SK-N-SH (cell line): ENCODE measurements around the gene PFDN5. TPM values are rescaled to one million over a fixed set of nuclear protein-coding genes. Genes with fewer than 3 reads are reported as not detected.

Source experiments
- CTCF ChIA-PET: fragments of 300-600, 350-600 bp; formaldehyde crosslinking; extraction: SDS; loops from one replicate; lab custom pipeline; 2021; lab: Yijun Ruan, JAX
- POLR2A ChIA-PET: fragments of 350-600 bp; sonication (Branson Sonifier 250); formaldehyde crosslinking; extraction: SDS; loops from one replicate; lab custom pipeline; 2020; ENCODE audit warnings: antibody characterized with exemption, inconsistent platforms; lab: Yijun Ruan, JAX
- DNase-seq: peaks from one replicate; pipeline ENCODE4 v3.0.0; 2012
- H2AFZ ChIP-seq: fragments of 200-600 bp; sonication (generic); 2 replicates; pipeline ENCODE4 v1.8.1; 2016; ENCODE audit warnings: antibody characterized with exemption, mild to moderate bottlenecking, low read depth
- H3F3A ChIP-seq: fragments of 200-600 bp; sonication (generic); replicated peaks from 2 replicates; pipeline ENCODE3; 2016; ENCODE audit warnings: antibody characterized with exemption, mild to moderate bottlenecking; ENCODE audit not compliant: insufficient read depth
- H3K27ac ChIP-seq, 2 experiments: fragments of 200-500 bp in 1 of 2; fragments of 200-600 bp in 1 of 2; sonication (Bioruptor generic) in 1 of 2; sonication (generic), shearing (Covaris generic) in 1 of 2; 2 replicates each; pipeline versions ENCODE4 v1.5.1 to v1.6.1; 2014 to 2016; ENCODE audit warnings: low read depth in 2 of 2, inconsistent platforms in 1 of 2, low read length in 1 of 2, mild to moderate bottlenecking in 1 of 2, mixed read lengths in 1 of 2
- H3K27me3 ChIP-seq: fragments of 200-600 bp; sonication (generic), shearing (Covaris generic); 2 replicates; pipeline ENCODE4 v1.6.1; 2016; ENCODE audit warnings: mixed run types; ENCODE audit not compliant: insufficient read depth
- H3K36me3 ChIP-seq, 2 experiments: fragments of 200-500 bp in 1 of 2; fragments of 200-600 bp in 1 of 2; sonication (Bioruptor generic) in 1 of 2; sonication (generic) in 1 of 2; replicated peaks in 1 of 2; 2 replicates each; pipeline versions ENCODE3 to v1.5.1; 2014 to 2016; ENCODE audit warnings: low read length in 1 of 2, mild to moderate bottlenecking in 1 of 2; ENCODE audit not compliant: insufficient read depth in 2 of 2, control insufficient read depth in 1 of 2
- H3K4me1 ChIP-seq, 2 experiments: fragments of 200-500 bp in 1 of 2; fragments of 200-600 bp in 1 of 2; sonication (Bioruptor generic) in 1 of 2; sonication (generic), shearing (Covaris generic) in 1 of 2; 2 replicates each; pipeline versions ENCODE4 v1.5.1 to v1.6.1; 2014 to 2016; ENCODE audit warnings: low read depth in 1 of 2, low read length in 1 of 2, mixed run types in 1 of 2; ENCODE audit not compliant: insufficient read depth in 2 of 2, control insufficient read depth in 1 of 2
- H3K4me2 ChIP-seq: fragments of 200-600 bp; sonication (generic), shearing (Covaris generic); 2 replicates; pipeline ENCODE4 v1.6.1; 2017; ENCODE audit warnings: mixed run types
- H3K4me3 ChIP-seq, 2 experiments: fragments of 200-500 bp in 1 of 2; fragments of 200-600 bp in 1 of 2; sonication (Bioruptor generic) in 1 of 2; sonication (generic), shearing (Covaris generic) in 1 of 2; 2 replicates each; pipeline versions ENCODE4 v1.5.1 to v1.8.1; 2014 to 2016; ENCODE audit warnings: low read depth in 2 of 2, inconsistent platforms in 1 of 2, low read length in 1 of 2, mild to moderate bottlenecking in 1 of 2, mixed read lengths in 1 of 2, moderate library complexity in 1 of 2
- H3K79me2 ChIP-seq: fragments of 200-600 bp; sonication (generic); 2 replicates; pipeline ENCODE4 v1.8.1; 2017; ENCODE audit warnings: mild to moderate bottlenecking; ENCODE audit not compliant: insufficient read depth
- H3K9ac ChIP-seq: fragments of 200-600 bp; sonication (generic); 2 replicates; pipeline ENCODE4 v1.6.1; 2017; ENCODE audit warnings: mixed run types
- H3K9me2 ChIP-seq: fragments of 200-600 bp; sonication (generic); 2 replicates; pipeline ENCODE4 v1.6.1; 2017; ENCODE audit warnings: mixed run types
- H3K9me3 ChIP-seq: fragments of 200-600 bp; sonication (generic); 2 replicates; pipeline ENCODE4 v1.6.1; 2017; ENCODE audit warnings: mixed run types, mild to moderate bottlenecking, moderate library complexity
- H4K20me1 ChIP-seq: fragments of 200-600 bp; sonication (generic); 2 replicates; pipeline ENCODE4 v1.6.1; 2017; ENCODE audit warnings: mild to moderate bottlenecking, mixed run types; ENCODE audit not compliant: insufficient read depth
- CHD2 ChIP-seq: fragments of 150-350 bp; IDR thresholded peaks from 2 replicates; pipeline ENCODE4 v1.6.1; 2018; ENCODE audit warnings: low read length; ENCODE audit not compliant: partially characterized antibody
- FOSL2 ChIP-seq: IDR thresholded peaks from 2 replicates; pipeline ENCODE4 v1.4.0; 2012; ENCODE audit warnings: low read depth, mild to moderate bottlenecking, moderate library complexity, borderline replicate concordance
- FOXM1 ChIP-seq: IDR thresholded peaks from 2 replicates; pipeline ENCODE4 v1.4.0; 2012; ENCODE audit warnings: low read depth, mild to moderate bottlenecking
- GATA2 ChIP-seq: sonication (generic); formaldehyde crosslinking; IDR thresholded peaks from 2 replicates; pipeline ENCODE4 v1.5.0; 2020; ENCODE audit warnings: mild to moderate bottlenecking, missing genetic modification reagents
- IRF3 ChIP-seq: fragments of 150-350 bp; IDR thresholded peaks from 2 replicates; pipeline ENCODE4 v1.6.1; 2016; ENCODE audit warnings: mild to moderate bottlenecking, low read depth, low read length
- JUND ChIP-seq: IDR thresholded peaks from 2 replicates; pipeline ENCODE4 v1.4.0; 2012
- MAX ChIP-seq: IDR thresholded peaks from 2 replicates; pipeline ENCODE4 v1.4.0; 2012; ENCODE audit warnings: low read depth
- POLR2AphosphoS5 ChIP-seq: IDR thresholded peaks from 2 replicates; pipeline ENCODE4 v1.6.1; 2012; ENCODE audit warnings: low read depth, low read length
- REST ChIP-seq: IDR thresholded peaks from 2 replicates; pipeline ENCODE4 v1.6.1; 2012; ENCODE audit warnings: mild to moderate bottlenecking, low read depth, low read length, moderate library complexity
- USF2 ChIP-seq: fragments of 150-350 bp; IDR thresholded peaks from 2 replicates; pipeline ENCODE4 v1.6.1; 2017; ENCODE audit warnings: antibody characterized with exemption, low read length, low read depth, borderline replicate concordance
- WGBS: methylation state at CpG from one replicate; pipeline ENCODE4 v1.1.6; 2017; ENCODE audit warnings: low lambda C conversion rate; 5-methylcytosine and 5-hydroxymethylcytosine counted together
- polyA plus RNA-seq, 3 experiments: library from polyadenylated mRNA; depleted of rRNA; stranded (reverse); fragments of >200 nt; gene quantifications; 2 replicates each; pipeline ENCODE4 v1.2.3, GENCODE V29; 2012

The PFDN5 gene
- polyA plus RNA-seq, 1 of the 3 experiments (the other 2 are of a cell fraction) = 1,198 TPM

GRCh38 chr12:53279283-53279869 lies 16.0 kb upstream of the PFDN5 start:
- DNase-seq = no peak
- Histone ChIP-seq H3K4me1 (no peaks in the 10 kb centered on the region), H3K9ac (no peak overlapping the region), H3K4me3 (no peak overlapping the region), H3K27ac (no peak overlapping the region), H3K79me2 (0 out of 2 replicates have a peak, but pooled peaks cover 5% of the 10 kb centered on the region), H4K20me1 (no peaks in the 10 kb centered on the region), H3K27me3 (no peaks in the 10 kb centered on the region)
- CTCF ChIA-PET = interaction anchor here (1.5 to 3.0 kb wide), 9 partner anchors 7 to 120 kb away, joined by 3 to 16 read pairs (median 9); partner anchors contain the start of genes AAAS and ESPL1
- no peak for TF ChIP-seq CHD2
- no peak for TF ChIP-seq MAX
- no peak for TF ChIP-seq JUND
- TF ChIP-seq, all 33 proteins: peak for 0
- Histone ChIP-seq H3F3A (no peaks in the 10 kb centered on the region), H3K36me3 (peaks cover 8 to 19% of the 10 kb centered on the region in 2 experiments), H3K9me3 (no peaks in the 10 kb centered on the region), H2AFZ (no peak overlapping the region), H3K4me2 (no peak overlapping the region), H3K9me2 (no peaks in the 10 kb centered on the region)
- WGBS = 70% methylated on average over 2 of the region's 3 CpGs
- POLR2A ChIA-PET = no interaction called here

DNA sequence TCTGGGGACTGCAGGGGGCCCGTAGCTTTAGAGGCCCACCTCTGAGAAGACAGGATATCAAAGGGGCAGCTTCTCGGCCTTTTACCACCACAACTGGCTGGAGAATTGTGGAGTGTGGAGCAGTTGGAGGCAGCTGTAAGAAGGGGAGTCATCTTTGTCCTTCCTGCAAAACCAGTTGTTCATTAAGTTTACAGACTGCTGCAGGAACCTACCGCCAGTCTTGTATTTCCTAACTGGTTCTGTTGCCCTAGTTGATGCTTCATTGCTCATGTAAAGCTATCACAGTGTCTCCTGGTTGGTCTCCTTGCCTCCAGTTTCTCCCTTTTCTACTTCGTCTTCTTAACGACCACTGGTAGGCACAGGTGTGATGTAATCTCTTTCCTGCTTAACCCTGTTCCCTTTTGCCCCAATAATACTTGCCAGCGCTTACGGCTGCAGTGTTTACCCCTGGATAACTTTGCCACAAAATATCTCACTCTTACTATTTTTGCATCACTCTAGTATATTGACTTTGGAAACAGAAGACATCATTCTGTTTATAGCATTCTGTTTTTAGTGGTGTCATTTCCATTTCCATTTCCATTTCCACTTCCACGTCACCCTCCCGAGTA lies 15.3 kb upstream of the PFDN5 start:
- DNase-seq = no peak
- H3K4me3 ChIP-seq = no peak overlapping the region
- H3K4me1 ChIP-seq = no peaks in the 10 kb centered on the region
- CTCF ChIA-PET = interaction anchor here (1.5 to 3.0 kb wide), 7 partner anchors 8 to 121 kb away, joined by 3 to 16 read pairs (median 10); partner anchors contain the start of genes AAAS and ESPL1
- no peaks in the 10 kb centered on the region for H3K9me2 ChIP-seq
- 0 out of 2 replicates have a peak, but pooled peaks cover 5% of the 10 kb centered on the region for H3K79me2 ChIP-seq
- WGBS = 96% methylated on average over 8 of the region's 9 CpGs
- no peaks in the 10 kb centered on the region for H3F3A ChIP-seq
- H2AFZ ChIP-seq = no peak overlapping the region
- no peak overlapping the region for H3K9ac ChIP-seq
- H3K36me3 ChIP-seq = peaks cover 8 to 19% of the 10 kb centered on the region in 2 experiments
- no peak overlapping the region for H3K4me2 ChIP-seq
- no peaks in the 10 kb centered on the region for H3K9me3 ChIP-seq
- POLR2A ChIA-PET = no interaction called here
- no peaks in the 10 kb centered on the region for H3K27me3 ChIP-seq
- no peaks in the 10 kb centered on the region for H4K20me1 ChIP-seq
- H3K27ac ChIP-seq = no peak overlapping the region
- TF ChIP-seq USF2 (no peak), POLR2AphosphoS5 (no peak), IRF3 (no peak)

- Histone ChIP-seq H3K4me3 (no peak overlapping the region), H3K27me3 (no peaks in the 10 kb centered on the region), H3K9ac (no peak overlapping the region), H3K9me2 (no peaks in the 10 kb centered on the region), H2AFZ (no peak overlapping the region), H4K20me1 (no peaks in the 10 kb centered on the region), H3F3A (peaks cover 20% of the 10 kb centered on the region), H3K9me3 (no peaks in the 10 kb centered on the region), H3K4me1 (peaks cover 0 to 19% of the 10 kb centered on the region in 2 experiments; a peak in 2 of 4 replicates), H3K27ac (no peak overlapping the region), H3K36me3 (peaks cover 7 to 22% of the 10 kb centered on the region in 2 experiments), H3K79me2 (no peaks in the 10 kb centered on the region), H3K4me2 (no peak overlapping the region)
- DNase-seq = no peak
- 79% methylated on average over 8 of the region's 9 CpGs for WGBS
- ChIA-PET POLR2A (no interaction called here), CTCF (interaction anchor here (0.9 to 19.2 kb wide), 10 partner anchors 8 to 225 kb away, joined by 3 to 363 read pairs (median 6); partner anchors contain the start of genes AAAS, ESPL1 and PFDN5)
- no peak for TF ChIP-seq MAX
- no peak for TF ChIP-seq FOXM1
- no peak for TF ChIP-seq REST
- no peak for TF ChIP-seq GATA2
- no peak for TF ChIP-seq FOSL2
Measured at GRCh38 chr12:53286448-53286847, 8.9 kb upstream of the PFDN5 start.
